Right lobe of liver (tissue), 6 donors: Measurements from ENCODE around the gene CAPN12. TPM values are rescaled to one million over a fixed set of nuclear protein-coding genes. Genes with fewer than 3 reads are reported as not detected.

Experiments
- ATAC-seq, 4 donors: fragments of 200-7000 bp; cut with Tn5 transposase; one replicate each; pipeline ENCODE4 v1.9.1; 2020; ENCODE audit warnings: mild to moderate bottlenecking in 4 of 4, moderate library complexity in 4 of 4
- DNase-seq, 3 donors: peaks; one replicate each; pipeline ENCODE4 v3.0.0-alpha.2; 2020
- H3K27ac ChIP-seq, 3 donors: fragments of 200-600 bp; one replicate each; pipeline ENCODE4 v1.8.0; 2022
- H3K27me3 ChIP-seq, 2 donors: fragments of 200-600 bp; one replicate each; pipeline ENCODE4 v1.8.0; 2022
- H3K36me3 ChIP-seq, 4 donors: fragments of 200-600 bp; sonication (generic) in 1 of 4; one replicate each; pipeline versions ENCODE4 v1.5.1 to v1.8.0; 2017 to 2022; ENCODE audit warnings: control low read depth in 1 of 4
- H3K4me1 ChIP-seq, 4 donors: fragments of 200-600 bp; sonication (generic) in 1 of 4; one replicate each; pipeline versions ENCODE4 v1.5.1 to v1.8.0; 2017 to 2022; ENCODE audit warnings: control low read depth in 1 of 4
- H3K4me3 ChIP-seq, 3 donors: fragments of 200-600 bp; one replicate each; pipeline ENCODE4 v1.8.0; 2022
- H3K9me3 ChIP-seq, 4 donors: fragments of 200-600 bp; sonication (generic) in 1 of 4; one replicate each; pipeline versions ENCODE4 v1.5.1 to v1.8.0; 2017 to 2022; ENCODE audit warnings: control low read depth in 1 of 4
- POLR2A ChIP-seq: fragments of 450-650 bp; IDR thresholded peaks from one replicate; pipeline ENCODE4 v1.6.1; 2017; ENCODE audit warnings: antibody characterized with exemption, mild to moderate bottlenecking
- WGBS: methylation state at CpG from one replicate; pipeline ENCODE4 v1.1.6; 2018; ENCODE audit warnings: low coverage, low lambda C conversion rate; ENCODE audit not compliant: insufficient coverage; ENCODE audit errors: missing lambda C conversion rate; 5-methylcytosine and 5-hydroxymethylcytosine counted together
- intact Hi-C, 2 donors: fragments of 100-400 bp; cut with DNase I; formaldehyde crosslinking; loops; one replicate each; pipeline versions ENCODE4 v1.11.2 to v1.14.1; 2022
- total RNA-seq, 6 experiments: library from RNA; depleted of rRNA in 2 of 6; stranded (reverse); fragments of >200 nt in 2 of 6; fragmentation: NEBNext Ultra II Directional in 3 of 6; extraction: Animal tissue kit (Norgen Biotek cat#: 25700) in 3 of 6; gene quantifications; one replicate each; pipeline versions ENCODE4 v1.1.0 to v1.2.4, GENCODE V29; 2016 to 2023
- TF ChIP-seq, protein P1 (sequence below), 4 donors: fragments of 200-600 bp in 3 of 4; fragments of 450-650 bp in 1 of 4; IDR thresholded peaks; one replicate each; pipeline versions ENCODE4 v1.5.1 to v1.8.0; 2016 to 2022; ENCODE audit warnings: antibody characterized with exemption in 4 of 4, mild to moderate bottlenecking in 2 of 4
- donor health status: DM: no; HTN: yes; CAD: no.
- donor health status: DM: no; HTN: no; CAD: no.
- donor health status: DM: no; HTN: no; CAD: no.
- donor health status: DM: no; HTN: yes; CAD: no.
- donor health status: DM: no; HTN: yes; CAD: no.

The CAPN12 gene
- total RNA-seq, 6 experiments from 2014 or later, result 2.2 to 45.3 (median 16.3) TPM

DNA sequence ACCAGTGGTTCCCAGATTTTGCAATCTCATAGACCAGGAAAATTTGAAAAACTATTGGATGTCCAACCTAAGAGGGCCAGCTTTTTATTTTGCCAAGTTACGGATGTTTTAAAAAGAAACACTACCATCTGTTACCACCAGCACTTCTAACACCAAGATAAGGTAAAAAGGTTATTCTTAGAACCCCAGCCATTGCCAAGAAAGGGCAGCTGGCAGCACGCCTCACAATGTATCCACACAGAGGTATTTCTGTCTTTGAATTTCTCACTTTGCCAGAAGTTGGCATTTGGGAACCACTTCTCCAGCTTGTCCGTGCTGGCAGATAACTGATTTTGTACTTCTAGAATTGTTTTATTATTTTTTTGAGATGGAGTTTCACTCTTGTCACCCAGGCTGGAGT is 28.7 kb downstream of the CAPN12 start:
- DNase-seq (no peak), ATAC-seq (no peak)
- no peak overlapping the region for H3K4me3 ChIP-seq
- H3K27ac ChIP-seq, result peak overlapping the region in 1 of 3 donors; percentile 61
- no peak for TF ChIP-seq POLR2A
- TF ChIP-seq, protein P1, sequence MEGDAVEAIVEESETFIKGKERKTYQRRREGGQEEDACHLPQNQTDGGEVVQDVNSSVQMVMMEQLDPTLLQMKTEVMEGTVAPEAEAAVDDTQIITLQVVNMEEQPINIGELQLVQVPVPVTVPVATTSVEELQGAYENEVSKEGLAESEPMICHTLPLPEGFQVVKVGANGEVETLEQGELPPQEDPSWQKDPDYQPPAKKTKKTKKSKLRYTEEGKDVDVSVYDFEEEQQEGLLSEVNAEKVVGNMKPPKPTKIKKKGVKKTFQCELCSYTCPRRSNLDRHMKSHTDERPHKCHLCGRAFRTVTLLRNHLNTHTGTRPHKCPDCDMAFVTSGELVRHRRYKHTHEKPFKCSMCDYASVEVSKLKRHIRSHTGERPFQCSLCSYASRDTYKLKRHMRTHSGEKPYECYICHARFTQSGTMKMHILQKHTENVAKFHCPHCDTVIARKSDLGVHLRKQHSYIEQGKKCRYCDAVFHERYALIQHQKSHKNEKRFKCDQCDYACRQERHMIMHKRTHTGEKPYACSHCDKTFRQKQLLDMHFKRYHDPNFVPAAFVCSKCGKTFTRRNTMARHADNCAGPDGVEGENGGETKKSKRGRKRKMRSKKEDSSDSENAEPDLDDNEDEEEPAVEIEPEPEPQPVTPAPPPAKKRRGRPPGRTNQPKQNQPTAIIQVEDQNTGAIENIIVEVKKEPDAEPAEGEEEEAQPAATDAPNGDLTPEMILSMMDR (IDR thresholded peaks at IDR 0.05), result no peak
- WGBS, result 95% methylated on average over 3 of the region's 3 CpGs
- H3K9me3 ChIP-seq, result no peaks in the 10 kb centered on the region
- peaks cover 0 to 47% (median 23%) of the 10 kb centered on the region in 4 donors for H3K4me1 ChIP-seq
- intact Hi-C loops, result loop anchor here in 1 of 2 donors (5.0 kb wide), 1 partner anchor 63 kb away; no protein-coding TSS in a partner anchor
- H3K27me3 ChIP-seq, result no peaks in the 10 kb centered on the region
- H3K36me3 ChIP-seq, result peaks cover 0 to 57% (median 33%) of the 10 kb centered on the region in 4 donors

DNA sequence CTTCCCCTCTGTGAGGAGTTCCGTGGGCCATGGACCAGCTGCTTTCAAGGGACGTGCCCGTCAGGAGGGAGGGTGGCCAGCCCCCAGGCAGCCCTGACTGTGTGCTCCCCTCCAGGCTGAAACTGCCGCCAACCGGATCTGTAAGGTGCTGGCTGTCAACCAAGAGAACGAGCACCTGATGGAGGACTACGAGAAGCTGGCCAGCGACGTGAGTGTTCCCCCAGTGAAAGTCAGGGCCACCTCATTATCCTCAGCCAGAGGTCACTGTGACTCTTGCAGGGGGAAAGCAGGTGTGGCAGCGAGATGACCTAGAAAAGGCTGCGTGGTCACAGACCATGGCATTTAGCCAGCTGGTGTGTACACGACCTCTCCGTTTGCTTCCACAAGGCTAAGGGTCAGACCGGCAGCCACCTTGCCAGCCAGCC is 29.9 kb downstream of the CAPN12 start:
- intact Hi-C loops, result no loop called here

DNA sequence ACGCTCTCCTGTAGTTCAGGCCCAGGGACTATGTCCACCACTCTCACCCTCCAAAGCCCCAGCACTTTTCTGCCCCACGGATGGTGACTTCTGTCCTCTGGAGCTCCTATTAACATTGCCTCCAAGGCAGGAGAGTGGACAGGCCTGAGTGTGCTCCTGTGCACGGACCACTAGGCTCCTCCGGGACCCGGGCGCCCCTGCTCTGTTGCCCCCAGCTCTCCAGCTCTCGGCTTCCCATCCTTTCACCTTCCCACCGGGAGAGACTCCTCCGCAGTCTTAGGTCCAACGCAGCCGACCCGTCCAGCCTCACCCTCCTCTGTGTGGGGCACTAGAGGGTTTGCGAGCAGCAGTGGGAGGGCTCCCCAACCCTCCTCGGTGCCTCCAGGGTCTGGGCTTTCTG is 30.4 kb downstream of the CAPN12 start:
- Histone ChIP-seq H3K9me3 (no peaks in the 10 kb centered on the region), H3K36me3 (peaks cover 0 to 63% (median 40%) of the 10 kb centered on the region in 4 donors), H3K4me1 (peaks cover 0 to 51% (median 23%) of the 10 kb centered on the region in 4 donors), H3K27me3 (no peaks in the 10 kb centered on the region), H3K27ac (peak overlapping the region; percentile 43 to 76 (median 61)), H3K4me3 (no peak overlapping the region)
- intact Hi-C loops, result no loop called here
- no peak for TF ChIP-seq POLR2A
- TF ChIP-seq, protein P1 (IDR thresholded peaks at IDR 0.05), result no peak
- WGBS, result 63% methylated on average over 10 of the region's 14 CpGs
- no peak for DNase-seq
- peak in 1 of 4 donors; percentile 1 for ATAC-seq

More for the DNA sequence above, 29.9 kb downstream of the CAPN12 start:
- Histone ChIP-seq H3K4me3 (no peak overlapping the region), H3K27ac (peak overlapping the region; percentile 34 to 76 (median 61)), H3K9me3 (no peaks in the 10 kb centered on the region), H3K4me1 (peaks cover 0 to 51% (median 23%) of the 10 kb centered on the region in 4 donors), H3K36me3 (peaks cover 0 to 61% (median 38%) of the 10 kb centered on the region in 4 donors), H3K27me3 (no peaks in the 10 kb centered on the region)
- DNase-seq, result peak; percentile 78 to 91 (median 89)
- TF ChIP-seq, protein P1 (IDR thresholded peaks at IDR 0.05), result peak in 2 of 4 donors; percentile 14 to 21
- no peak for TF ChIP-seq POLR2A
- WGBS, result 60% methylated on average over 1 of the region's 14 CpGs
- peak; percentile 44 to 68 (median 55) for ATAC-seq

DNA sequence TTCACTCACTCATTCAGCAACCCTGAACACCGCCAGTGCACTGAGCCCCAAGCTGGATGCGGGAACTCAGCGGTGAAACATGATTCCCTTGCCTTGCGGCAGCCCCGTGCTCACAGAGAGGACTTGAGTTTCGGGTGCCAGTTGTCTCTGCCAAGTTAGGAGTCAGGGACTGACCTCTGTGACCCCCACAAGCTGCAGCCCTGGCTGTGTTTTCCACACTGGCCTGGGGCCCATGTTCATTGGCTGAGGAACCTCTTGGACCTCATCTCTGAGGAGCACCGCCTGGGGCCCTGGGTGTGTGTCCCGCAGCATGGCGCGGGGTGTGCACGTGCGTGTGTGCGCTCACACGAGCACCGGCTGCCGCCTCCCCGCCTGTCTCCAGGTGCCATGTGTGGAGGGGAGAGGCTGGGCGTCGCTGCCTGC is 31.0 kb downstream of the CAPN12 start:
- ATAC-seq, result peak; percentile 47 to 75 (median 74)
- H3K27ac ChIP-seq, result peak overlapping the region; percentile 43 to 76 (median 71)

More for the DNA sequence above, 31.0 kb downstream of the CAPN12 start:
- 36% methylated on average over 10 of the region's 19 CpGs for WGBS
- Histone ChIP-seq H3K4me1 (peaks cover 0 to 51% (median 24%) of the 10 kb centered on the region in 4 donors), H3K4me3 (no peak overlapping the region), H3K27me3 (no peaks in the 10 kb centered on the region), H3K9me3 (no peaks in the 10 kb centered on the region), H3K36me3 (peaks cover 0 to 69% (median 41%) of the 10 kb centered on the region in 4 donors)
- intact Hi-C loops, result no loop called here
- peak; percentile 68 to 95 (median 93) for DNase-seq
- TF ChIP-seq, protein P1 (IDR thresholded peaks at IDR 0.05), result no peak
- no peak for TF ChIP-seq POLR2A
